SU-DHL-6 (cell line): ENCODE data around the gene MERTK.

ENCODE experiments used
- H2AFZ ChIP-seq: fragments of 200-600 bp; sonication (generic); 2 replicates; pipeline ENCODE4 v1.6.1; 2014; ENCODE audit warnings: low read depth, mild to moderate bottlenecking, moderate library complexity, mixed read lengths, antibody characterized with exemption, low read length; ENCODE audit not compliant: severe bottlenecking
- H3F3A ChIP-seq: fragments of 200-600 bp; shearing (Covaris generic); 2 replicates; pipeline ENCODE4 v1.6.0; 2016; ENCODE audit warnings: antibody characterized with exemption, mild to moderate bottlenecking; ENCODE audit not compliant: insufficient read depth
- H3K27ac ChIP-seq: fragments of 200-600 bp; sonication (generic); 2 replicates; pipeline ENCODE4 v1.5.1; 2016; ENCODE audit warnings: low read depth, mild to moderate bottlenecking, low read length, moderate library complexity, mixed read lengths
- H3K27me3 ChIP-seq: fragments of 200-600 bp; sonication (generic), shearing (Covaris generic); 2 replicates; pipeline ENCODE4 v1.6.0; 2014; ENCODE audit warnings: mild to moderate bottlenecking, low read length
- H3K36me3 ChIP-seq: fragments of 200-600 bp; sonication (generic); 2 replicates; pipeline ENCODE4 v1.6.1; 2014; ENCODE audit warnings: mild to moderate bottlenecking, low read length, mixed read lengths
- H3K4me2 ChIP-seq: fragments of 300-600, 200-600 bp; shearing (Covaris generic), sonication (generic); 2 replicates; pipeline ENCODE4 v1.6.0; 2014; ENCODE audit warnings: low read length, low read depth, mild to moderate bottlenecking; ENCODE audit not compliant: poor library complexity, severe bottlenecking
- H3K4me3 ChIP-seq: fragments of 200-600 bp; sonication (generic); 2 replicates; pipeline ENCODE4 v1.5.1; 2014; ENCODE audit warnings: antibody characterized with exemption, low read length, mild to moderate bottlenecking, mixed read lengths; ENCODE audit not compliant: insufficient read depth, poor library complexity, severe bottlenecking
- H3K79me2 ChIP-seq: fragments of 200-600 bp; sonication (generic); 2 replicates; pipeline ENCODE4 v1.6.1; 2014; ENCODE audit warnings: mild to moderate bottlenecking, low read length, moderate library complexity; ENCODE audit not compliant: insufficient read depth
- H3K9ac ChIP-seq: fragments of 200-600 bp; sonication (generic); 2 replicates; pipeline ENCODE4 v1.7.0; 2014; ENCODE audit warnings: mild to moderate bottlenecking, low read length
- H3K9me2 ChIP-seq: fragments of 200-600 bp; sonication (generic); replicated peaks from 2 replicates; pipeline ENCODE4 v1.6.1; 2014; ENCODE audit warnings: low read length; ENCODE audit not compliant: insufficient read depth
- H3K9me3 ChIP-seq: fragments of 200-600 bp; sonication (generic); 2 replicates; pipeline ENCODE4 v1.6.1; 2014; ENCODE audit warnings: low read length, mixed read lengths; ENCODE audit not compliant: insufficient read depth
- H4K20me1 ChIP-seq: fragments of 200-600 bp; sonication (generic); 2 replicates; pipeline ENCODE4 v1.6.1; 2014; ENCODE audit warnings: low read depth, mild to moderate bottlenecking, antibody characterized with exemption, low read length, moderate library complexity, mixed read lengths
- EZH2phosphoT487 ChIP-seq: fragments of 200-600 bp; sonication (generic), shearing (Covaris generic); conservative IDR thresholded peaks from 2 replicates; pipeline ENCODE4 v1.6.1; 2018; ENCODE audit warnings: mild to moderate bottlenecking, antibody characterized with exemption, low read length, moderate library complexity, mixed read lengths
- TF ChIP-seq, protein P1 (sequence below): fragments of 200-600 bp; sonication (generic); IDR thresholded peaks from one replicate; pipeline ENCODE4 v1.5.1; 2017; ENCODE audit warnings: antibody characterized with exemption, mild to moderate bottlenecking, low read length, moderate library complexity; ENCODE audit not compliant: insufficient read depth, poor library complexity, severe bottlenecking

The MERTK gene

DNA sequence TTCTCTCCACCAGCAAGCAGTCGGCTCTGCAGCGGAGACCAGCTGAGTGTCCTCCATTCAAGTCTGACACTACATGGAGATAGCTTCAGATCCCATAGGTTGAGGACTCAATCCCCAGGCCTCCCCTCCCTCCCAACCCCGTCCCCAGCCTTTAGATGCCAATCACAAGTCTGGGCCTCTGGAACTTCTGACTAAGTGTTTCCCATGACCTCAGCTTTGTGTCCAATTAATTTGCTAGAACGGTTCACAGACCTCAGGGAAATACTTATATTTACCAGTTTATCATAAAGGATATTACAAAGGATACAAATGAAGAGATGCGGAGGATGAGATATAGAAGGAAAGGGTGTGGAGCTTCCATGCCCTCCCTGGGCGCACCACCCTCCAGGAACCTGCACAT is 77.4 kb downstream of the MERTK start:
- H3F3A ChIP-seq = no peaks in the 10 kb centered on the region
- no peak overlapping the region for H3K4me3 ChIP-seq
- no peak overlapping the region for H3K9ac ChIP-seq
- H2AFZ ChIP-seq = no peak overlapping the region
- no peaks in the 10 kb centered on the region for H3K79me2 ChIP-seq
- H3K9me2 ChIP-seq = no peaks in the 10 kb centered on the region
- H3K27me3 ChIP-seq = no peaks in the 10 kb centered on the region
- no peak overlapping the region for H3K4me2 ChIP-seq
- no peaks in the 10 kb centered on the region for H3K36me3 ChIP-seq
- no peaks in the 10 kb centered on the region for H4K20me1 ChIP-seq
- no peak for TF ChIP-seq EZH2phosphoT487
- TF ChIP-seq, protein P1, sequence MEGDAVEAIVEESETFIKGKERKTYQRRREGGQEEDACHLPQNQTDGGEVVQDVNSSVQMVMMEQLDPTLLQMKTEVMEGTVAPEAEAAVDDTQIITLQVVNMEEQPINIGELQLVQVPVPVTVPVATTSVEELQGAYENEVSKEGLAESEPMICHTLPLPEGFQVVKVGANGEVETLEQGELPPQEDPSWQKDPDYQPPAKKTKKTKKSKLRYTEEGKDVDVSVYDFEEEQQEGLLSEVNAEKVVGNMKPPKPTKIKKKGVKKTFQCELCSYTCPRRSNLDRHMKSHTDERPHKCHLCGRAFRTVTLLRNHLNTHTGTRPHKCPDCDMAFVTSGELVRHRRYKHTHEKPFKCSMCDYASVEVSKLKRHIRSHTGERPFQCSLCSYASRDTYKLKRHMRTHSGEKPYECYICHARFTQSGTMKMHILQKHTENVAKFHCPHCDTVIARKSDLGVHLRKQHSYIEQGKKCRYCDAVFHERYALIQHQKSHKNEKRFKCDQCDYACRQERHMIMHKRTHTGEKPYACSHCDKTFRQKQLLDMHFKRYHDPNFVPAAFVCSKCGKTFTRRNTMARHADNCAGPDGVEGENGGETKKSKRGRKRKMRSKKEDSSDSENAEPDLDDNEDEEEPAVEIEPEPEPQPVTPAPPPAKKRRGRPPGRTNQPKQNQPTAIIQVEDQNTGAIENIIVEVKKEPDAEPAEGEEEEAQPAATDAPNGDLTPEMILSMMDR = no peak
- no peak overlapping the region for H3K27ac ChIP-seq
- no peaks in the 10 kb centered on the region; the same call in 1 of the 2 replicates for H3K9me3 ChIP-seq

DNA sequence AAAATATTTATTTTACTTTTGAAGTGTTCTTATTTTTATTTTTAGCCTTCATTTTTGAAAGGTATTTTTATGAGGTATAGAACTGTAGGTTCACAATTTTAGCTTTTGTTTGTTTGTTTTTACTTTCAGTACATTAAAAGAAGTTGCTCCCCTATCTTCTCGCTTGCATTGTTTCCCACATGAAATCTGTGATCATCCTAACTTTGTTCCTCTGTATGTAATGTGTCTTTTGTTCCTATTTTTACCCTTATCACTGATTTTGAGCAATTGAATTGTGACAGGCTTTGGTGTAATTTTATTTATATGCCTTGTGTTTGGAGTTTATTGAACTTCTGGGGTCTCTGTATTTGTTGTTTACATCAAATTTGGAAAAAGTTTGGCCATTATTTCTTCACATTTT is 78.8 kb downstream of the MERTK start:
- Histone ChIP-seq H3K27me3 (no peaks in the 10 kb centered on the region), H4K20me1 (no peaks in the 10 kb centered on the region), H3K9me3 (no peaks in the 10 kb centered on the region), H3K4me2 (no peak overlapping the region), H3K79me2 (no peaks in the 10 kb centered on the region), H3K9me2 (no peaks in the 10 kb centered on the region), H3K4me3 (no peak overlapping the region), H2AFZ (no peak overlapping the region), H3K9ac (no peak overlapping the region), H3K36me3 (no peaks in the 10 kb centered on the region), H3K27ac (no peak overlapping the region), H3F3A (no peaks in the 10 kb centered on the region)
- TF ChIP-seq EZH2phosphoT487 = no peak
- TF ChIP-seq, protein P1 = no peak

DNA sequence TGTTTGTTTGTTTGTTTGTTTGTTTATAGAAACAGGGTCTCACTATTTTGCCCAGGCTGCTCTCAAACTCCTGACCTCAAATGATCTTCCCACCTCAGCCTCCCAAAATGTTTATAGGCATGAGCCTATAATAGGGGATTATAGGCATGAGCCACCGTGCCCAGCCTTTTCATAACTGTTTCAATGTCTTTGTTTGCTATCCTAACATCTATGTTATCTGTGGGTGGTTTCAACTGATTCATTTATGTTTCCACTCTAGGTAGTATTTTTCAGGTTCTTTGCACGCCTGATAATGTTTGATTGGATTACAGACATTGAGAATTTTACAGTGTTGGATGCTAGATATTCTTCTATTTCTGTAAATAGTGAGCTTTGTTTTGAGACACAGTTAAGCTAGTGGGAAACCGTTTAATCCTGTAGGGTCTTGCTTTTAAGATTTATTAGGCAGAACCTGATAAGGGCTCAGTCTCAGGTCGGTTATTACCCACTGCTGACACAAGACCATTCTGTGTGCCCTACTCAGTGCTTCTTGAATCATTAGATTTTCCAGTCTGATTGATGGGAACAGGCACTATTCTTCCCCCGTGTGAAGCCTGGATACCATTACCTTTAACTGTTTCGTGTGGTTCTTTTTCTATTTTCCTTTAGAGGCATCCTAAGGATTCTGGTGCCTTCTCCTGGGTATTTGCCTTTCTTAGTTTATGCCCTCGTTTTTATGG is 80.2 kb downstream of the MERTK start:
- H3K9me2 ChIP-seq = no peaks in the 10 kb centered on the region
- H3K9me3 ChIP-seq = no peaks in the 10 kb centered on the region
- H3K36me3 ChIP-seq = no peaks in the 10 kb centered on the region
- H3F3A ChIP-seq = no peaks in the 10 kb centered on the region
- no peak overlapping the region for H3K4me2 ChIP-seq
- no peak overlapping the region for H3K27ac ChIP-seq
- H3K79me2 ChIP-seq = no peaks in the 10 kb centered on the region
- no peaks in the 10 kb centered on the region for H4K20me1 ChIP-seq
- H3K27me3 ChIP-seq = no peaks in the 10 kb centered on the region
- TF ChIP-seq, protein P1 = no peak
- TF ChIP-seq EZH2phosphoT487 = no peak
- H3K9ac ChIP-seq = no peak overlapping the region
- H3K4me3 ChIP-seq = no peak overlapping the region
- no peak overlapping the region for H2AFZ ChIP-seq
